Ishikawa (cell line): ENCODE measurements around the gene LAMP5.

Experiments used
- CEBPB ChIP-seq: IDR thresholded peaks from 2 replicates; pipeline ENCODE4 v1.6.1; 2012
- CREB1 ChIP-seq: IDR thresholded peaks from 2 replicates; pipeline ENCODE4 v1.6.1; 2012; ENCODE audit warnings: low read depth
- EGR1 ChIP-seq: IDR thresholded peaks from 2 replicates; pipeline ENCODE4 v1.6.1; 2012
- EP300 ChIP-seq: IDR thresholded peaks from 2 replicates; pipeline ENCODE4 v1.6.1; 2012; ENCODE audit warnings: borderline replicate concordance
- FOXM1 ChIP-seq: IDR thresholded peaks from 2 replicates; pipeline ENCODE4 v1.6.1; 2012; ENCODE audit warnings: low read depth, borderline replicate concordance
- MAX ChIP-seq: IDR thresholded peaks from 2 replicates; pipeline ENCODE4 v1.6.1; 2012
- NFIC ChIP-seq: IDR thresholded peaks from 2 replicates; pipeline ENCODE4 v1.6.1; 2012
- RAD21 ChIP-seq: IDR thresholded peaks from 2 replicates; pipeline ENCODE4 v1.6.1; 2012; ENCODE audit warnings: low read depth
- REST ChIP-seq: IDR thresholded peaks from 2 replicates; pipeline ENCODE4 v1.6.1; 2012; ENCODE audit warnings: low read depth, mild to moderate bottlenecking
- TAF1 ChIP-seq: IDR thresholded peaks from 2 replicates; pipeline ENCODE4 v1.6.1; 2012; ENCODE audit warnings: low read depth, mild to moderate bottlenecking
- TCF12 ChIP-seq: IDR thresholded peaks from 2 replicates; pipeline ENCODE4 v1.6.1; 2012; ENCODE audit warnings: low read depth
- TEAD4 ChIP-seq: IDR thresholded peaks from 2 replicates; pipeline ENCODE4 v1.6.1; 2012
- USF1 ChIP-seq: IDR thresholded peaks from 2 replicates; pipeline ENCODE4 v1.6.1; 2012
- YY1 ChIP-seq: IDR thresholded peaks from 2 replicates; pipeline ENCODE4 v1.6.1; 2012; ENCODE audit warnings: low read depth
- ZBTB7A ChIP-seq: IDR thresholded peaks from 2 replicates; pipeline ENCODE4 v1.6.1; 2012; ENCODE audit warnings: low read depth

The LAMP5 gene

GRCh38 chr20:9483131-9483530 is 31.3 kb upstream of the LAMP5 start:
- TF ChIP-seq REST = no peak
- no peak for TF ChIP-seq TEAD4
- no peak for TF ChIP-seq USF1
- TF ChIP-seq CEBPB = no peak
- no peak for TF ChIP-seq TCF12
- TF ChIP-seq CREB1 = no peak
- no peak for TF ChIP-seq NFIC
- no peak for TF ChIP-seq FOXM1
- no peak for TF ChIP-seq YY1
- no peak for TF ChIP-seq MAX
- TF ChIP-seq EGR1 = no peak
- no peak for TF ChIP-seq ZBTB7A
- TF ChIP-seq TAF1 = no peak
- no peak for TF ChIP-seq RAD21
- TF ChIP-seq EP300 = no peak

- TF ChIP-seq TEAD4 (no peak), REST (no peak)
Observed at GRCh38 chr20:9485614-9486340, 28.6 kb upstream of the LAMP5 start.

GRCh38 chr20:9487231-9487630 is 27.2 kb upstream of the LAMP5 start:
- no peak for TF ChIP-seq ZBTB7A
- TF ChIP-seq TEAD4 = no peak
- no peak for TF ChIP-seq MAX
- no peak for TF ChIP-seq TCF12
- TF ChIP-seq CREB1 = no peak
- TF ChIP-seq YY1 = no peak
- no peak for TF ChIP-seq FOXM1
- TF ChIP-seq USF1 = no peak
- no peak for TF ChIP-seq NFIC
- TF ChIP-seq CEBPB = no peak
- TF ChIP-seq TAF1 = no peak
- no peak for TF ChIP-seq REST
- TF ChIP-seq EGR1 = no peak
- no peak for TF ChIP-seq EP300
- no peak for TF ChIP-seq RAD21

GRCh38 chr20:9488063-9488462 is 26.3 kb upstream of the LAMP5 start:
- TF ChIP-seq ZBTB7A (no peak), CREB1 (no peak), USF1 (no peak), CEBPB (no peak), NFIC (no peak), TAF1 (no peak), EGR1 (no peak), EP300 (no peak), RAD21 (no peak), TCF12 (no peak)
